HG03060 (cell line): ENCODE measurements around the gene EXOSC2.
"Not testable (repeated sequence)": the region's sequence is repeated elsewhere in the genome, so short reads cannot be mapped to it uniquely, and the experiment has no call there.

Experiments used
- ATAC-seq: cut with Tn5 transposase; IDR thresholded peaks from one replicate; pipeline ENCODE4 v1.9.1; 2021; ENCODE audit warnings: low read depth, moderate number of reproducible peaks; ENCODE audit not compliant: unreplicated experiment

The EXOSC2 gene

GRCh38 chr9:130667120-130667435 is 26.5 kb upstream of the EXOSC2 start:
- ATAC-seq: no peak

GRCh38 chr9:130668196-130668595 is 25.4 kb upstream of the EXOSC2 start:
- ATAC-seq: no peak

DNA sequence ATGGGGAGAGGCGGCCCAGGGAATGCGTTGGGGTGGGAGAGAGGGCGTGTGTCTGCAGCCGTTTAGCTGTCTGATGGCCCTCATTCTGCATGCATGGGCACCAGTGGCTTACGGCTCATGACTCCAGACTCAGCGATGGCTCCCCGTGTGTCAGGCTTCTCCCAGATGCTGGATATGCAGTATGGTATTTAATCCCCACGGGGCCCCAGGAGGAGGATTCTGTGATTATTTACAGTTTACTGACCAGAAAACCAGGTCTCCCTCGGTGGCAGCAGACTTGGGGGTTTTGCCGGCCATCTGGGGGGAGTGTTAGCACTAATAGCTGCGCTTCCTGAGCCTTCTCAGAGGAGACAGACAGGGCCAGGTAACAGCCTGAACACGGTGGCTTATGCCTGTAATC is 24.9 kb upstream of the EXOSC2 start:
- no peak for ATAC-seq

DNA sequence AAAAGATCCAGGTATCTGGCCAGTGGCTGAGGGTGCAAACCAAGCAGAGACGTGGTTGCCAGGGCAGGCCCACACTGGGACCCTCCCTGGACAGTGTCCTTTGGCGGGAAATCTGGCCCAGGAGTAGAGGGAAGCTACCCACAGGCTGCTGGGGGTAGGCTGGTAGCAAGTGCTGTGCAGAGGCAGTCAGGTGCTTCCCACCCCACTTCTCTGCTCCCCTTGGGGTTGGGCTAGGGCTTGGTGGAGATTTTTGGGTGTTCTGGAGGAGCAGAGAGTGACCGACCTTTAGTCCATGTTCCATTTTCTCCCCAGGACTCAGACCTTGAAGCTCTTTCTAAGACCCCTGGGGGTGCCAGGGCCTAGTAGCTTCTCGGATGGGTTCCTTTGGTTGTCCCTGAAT is 23.6 kb upstream of the EXOSC2 start:
- ATAC-seq: no peak

- ATAC-seq: no peak
Measured at GRCh38 chr9:130670644-130671043, 22.9 kb upstream of the EXOSC2 start.

DNA sequence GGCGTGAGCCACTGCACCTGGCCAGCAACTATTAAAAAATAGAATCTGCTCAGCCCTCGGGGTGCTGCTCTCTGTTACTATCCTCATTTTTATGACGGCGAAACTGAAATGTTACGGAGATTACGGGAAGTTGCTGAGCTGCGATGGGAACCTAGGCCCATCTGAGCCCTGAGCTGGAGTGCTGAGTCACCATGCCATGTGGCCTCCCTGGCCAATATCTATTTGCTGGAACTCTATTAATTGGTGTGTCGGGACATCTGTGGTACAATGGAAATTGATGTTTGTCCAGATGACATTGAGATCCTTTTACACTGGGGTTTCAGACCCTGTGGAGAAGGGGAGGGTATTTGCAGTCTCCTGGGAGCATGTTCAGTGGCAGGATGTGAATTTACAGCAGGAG is 21.1 kb upstream of the EXOSC2 start:
- ATAC-seq: no peak

GRCh38 chr9:130672933-130673615 is 20.5 kb upstream of the EXOSC2 start:
- no peak for ATAC-seq

- no peak for ATAC-seq
Measured at GRCh38 chr9:130675396-130675795, 18.2 kb upstream of the EXOSC2 start.

GRCh38 chr9:130677252-130677651 is 16.3 kb upstream of the EXOSC2 start:
- ATAC-seq: no peak

GRCh38 chr9:130680836-130681768 is 12.5 kb upstream of the EXOSC2 start:
- ATAC-seq: no peak

DNA sequence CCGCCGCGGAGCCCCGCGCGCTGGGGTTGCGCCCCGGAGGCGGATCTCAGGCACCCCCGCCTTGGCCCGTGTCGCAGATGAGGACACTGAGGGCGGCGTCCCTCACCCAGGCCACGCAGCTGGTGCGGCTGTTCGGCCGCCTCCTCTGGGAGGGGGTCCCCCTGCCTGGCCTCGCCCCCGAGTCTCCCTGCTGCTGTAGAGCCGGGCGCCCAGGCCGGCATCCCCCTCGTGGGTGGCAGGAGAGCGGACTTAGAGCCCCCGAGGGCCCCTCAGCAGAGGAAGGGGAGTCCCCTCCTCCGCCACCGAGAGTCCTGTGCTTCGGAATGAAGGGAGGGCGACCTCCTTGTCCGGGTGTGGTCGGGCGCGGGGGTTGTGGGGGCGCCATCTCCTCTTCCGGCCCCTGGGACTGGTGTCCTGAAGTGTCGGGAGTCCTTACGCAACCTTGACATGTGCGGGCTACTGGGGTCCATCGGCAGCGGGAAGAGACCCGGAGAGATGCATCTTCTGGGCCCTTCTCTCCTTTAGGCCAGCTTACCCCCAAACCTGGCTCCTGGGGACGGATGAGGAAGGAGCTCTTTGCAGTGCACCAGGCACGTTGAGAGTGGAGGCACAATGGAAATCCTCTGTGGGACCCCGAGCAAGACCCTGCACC is 11.7 kb upstream of the EXOSC2 start:
- ATAC-seq: no peak

DNA sequence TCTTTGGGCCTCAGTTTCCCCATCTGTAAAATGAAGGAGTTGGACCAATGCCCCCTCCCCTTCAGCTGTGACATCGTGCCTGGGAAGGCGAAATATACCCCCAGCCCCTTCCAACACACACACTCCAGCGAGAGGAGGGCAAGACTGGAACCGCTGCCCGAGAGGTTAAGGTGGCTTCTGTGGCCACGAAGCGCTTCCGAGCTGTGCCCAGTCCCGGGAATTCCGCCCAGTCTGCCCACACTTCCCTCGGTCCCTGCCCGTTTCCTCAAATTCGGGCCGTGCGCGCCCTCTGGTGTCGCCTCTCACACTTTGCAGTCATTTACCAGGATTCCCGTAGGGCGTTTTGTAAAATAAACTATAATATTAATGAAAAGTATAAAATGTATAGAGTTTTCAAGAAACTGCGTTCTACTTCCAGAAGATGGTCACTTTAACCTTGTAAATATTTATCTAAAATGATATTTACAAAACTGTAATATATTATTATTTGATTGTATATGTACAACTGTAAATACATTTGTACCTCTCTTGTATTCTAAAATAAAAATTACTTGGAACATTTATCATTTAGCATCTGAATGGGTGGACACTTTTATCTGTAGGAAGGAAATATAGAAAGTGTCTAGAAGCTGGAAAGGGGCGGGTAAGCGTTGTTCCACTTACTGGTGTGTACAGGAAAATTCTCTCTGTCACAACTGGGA is 11.0 kb upstream of the EXOSC2 start:
- ATAC-seq: no peak

GRCh38 chr9:130685104-130685503 is 8.5 kb upstream of the EXOSC2 start:
- ATAC-seq: no peak

DNA sequence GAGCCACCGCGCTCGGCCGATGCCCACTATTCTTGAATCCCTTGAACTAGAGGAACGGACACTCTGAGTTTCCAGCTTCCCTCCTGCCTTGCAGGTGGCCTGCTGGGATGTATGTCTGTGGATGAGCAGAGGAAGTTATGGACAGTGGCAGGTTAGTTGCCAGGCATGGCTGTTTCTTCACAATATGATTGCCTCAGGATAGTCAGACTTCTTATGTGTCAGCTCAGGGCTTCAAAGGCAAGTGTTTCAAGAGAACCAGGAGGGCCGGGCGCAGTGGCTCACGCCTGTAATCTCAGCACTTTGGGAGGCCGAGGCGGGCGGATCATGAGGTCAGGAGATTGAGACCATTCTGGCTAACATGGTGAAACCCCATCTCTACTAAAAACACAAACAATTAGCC is 7.6 kb upstream of the EXOSC2 start:
- not testable (repeated sequence) for ATAC-seq

GRCh38 chr9:130687615-130688014 is 6.0 kb upstream of the EXOSC2 start:
- no peak for ATAC-seq

DNA sequence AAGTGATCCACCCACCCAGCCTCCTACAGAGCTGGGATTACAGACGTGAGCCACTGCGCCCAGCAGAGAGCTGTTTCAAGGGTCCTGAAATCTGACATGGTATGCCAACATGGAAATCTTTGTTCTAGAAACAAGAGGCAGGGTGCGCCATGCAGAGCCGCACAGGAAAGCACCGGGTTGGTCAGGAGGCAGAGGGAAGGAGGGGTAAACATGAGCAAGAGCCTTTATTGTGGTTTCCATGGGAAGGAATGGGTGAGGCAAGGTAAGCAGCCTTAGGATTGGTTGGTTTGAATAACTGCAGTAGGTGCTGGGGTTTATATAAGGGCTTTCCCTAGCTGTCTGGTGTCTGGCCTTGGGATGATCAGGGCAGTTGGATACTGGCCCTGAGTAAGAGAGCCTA is 5.5 kb upstream of the EXOSC2 start:
- ATAC-seq: no peak

DNA sequence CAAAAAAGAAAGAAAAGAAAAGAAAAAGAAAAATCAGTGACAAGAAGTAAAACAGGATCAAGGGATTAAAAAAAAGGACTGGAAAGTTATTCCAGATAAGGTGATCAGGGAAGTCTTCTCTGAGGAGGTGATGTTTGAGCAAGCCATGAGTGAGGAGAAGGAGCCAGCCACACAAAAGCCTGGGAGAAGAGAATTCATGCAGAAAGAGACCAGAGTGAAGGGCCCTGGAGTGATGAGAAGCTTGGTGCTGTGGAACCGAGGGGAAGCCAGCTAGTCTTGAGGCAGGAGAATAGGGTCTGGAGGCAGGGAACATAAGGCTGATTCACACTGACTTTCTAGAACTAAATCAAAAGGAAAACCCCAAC is 4.0 kb upstream of the EXOSC2 start:
- ATAC-seq: no peak

DNA sequence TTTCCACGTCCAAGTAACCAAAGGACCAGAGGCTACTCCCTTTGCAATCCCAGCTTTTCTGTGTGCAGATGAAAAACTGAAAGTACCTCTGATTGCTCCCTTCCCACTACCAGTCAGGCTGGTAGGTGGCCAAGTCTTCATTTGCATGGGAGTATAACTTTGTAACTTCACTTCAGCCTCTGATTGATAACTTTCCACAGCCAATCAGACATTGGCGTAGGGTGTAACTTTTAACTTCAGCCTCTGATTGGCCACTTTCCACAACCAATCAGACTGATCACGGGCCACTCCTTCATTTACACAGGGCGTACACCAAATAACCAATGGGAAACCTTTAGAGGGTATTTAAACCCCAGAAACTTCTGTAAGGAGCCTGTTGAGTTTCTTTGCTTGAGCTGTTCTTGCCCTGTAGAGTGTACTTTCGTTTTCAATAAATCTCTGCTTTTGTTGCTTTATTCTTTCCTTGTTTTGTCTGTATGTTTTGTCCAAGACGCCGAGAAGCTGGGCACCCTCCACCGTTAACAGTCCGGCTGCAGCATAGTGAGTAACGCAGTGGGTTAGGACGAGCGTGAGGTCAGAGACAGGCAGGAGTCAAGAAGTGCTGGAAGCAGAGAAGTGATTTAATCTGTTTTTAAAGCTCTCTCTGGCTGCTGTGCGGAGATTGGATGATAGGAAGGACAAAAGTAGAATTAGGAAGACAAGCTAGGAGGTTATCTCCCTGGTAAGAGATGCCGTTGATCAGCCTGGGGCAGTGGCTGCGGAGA is 3.5 kb upstream of the EXOSC2 start:
- ATAC-seq: no peak

GRCh38 chr9:130692321-130692720 is 1.3 kb upstream of the EXOSC2 start:
- ATAC-seq: no peak

- ATAC-seq: no peak
Measured at GRCh38 chr9:130693101-130693425, 517 bp upstream of the EXOSC2 start.
